Keratinocyte (primary cell): ENCODE data around the gene CTAG1A.
"Not testable (repeated sequence)": the region's sequence is repeated elsewhere in the genome, so short reads cannot be mapped to it uniquely, and the experiment has no call there.

Experiments used
- CTCF ChIP-seq, 3 experiments: IDR thresholded peaks in 1 of 3; conservative IDR thresholded peaks in 1 of 3; optimal IDR thresholded peaks in 1 of 3; 2 replicates in 2 of 3; 3 replicates in 1 of 3; pipeline versions ENCODE3 to v1.5.1; 2011; ENCODE audit warnings: low read length in 3 of 3, mild to moderate bottlenecking in 3 of 3, moderate library complexity in 2 of 3, control low read depth in 1 of 3, inconsistent platforms in 1 of 3; ENCODE audit not compliant: insufficient read depth in 2 of 3; ENCODE audit errors: extremely low read depth in 1 of 3
- EZH2 ChIP-seq: IDR thresholded peaks from one replicate; pipeline ENCODE4 v1.6.1; 2012; ENCODE audit warnings: inconsistent platforms, mild to moderate bottlenecking, low read length, moderate library complexity

- TF ChIP-seq CTCF (optimal IDR thresholded peaks at IDR 0.05 in 1 of 3, IDR thresholded peaks at IDR 0.05 in 1 of 3, conservative IDR thresholded peaks at IDR 0.05 in 1 of 3; ENCODE audit: extremely low read depth in 1 of 3, insufficient read depth in 2 of 3, low read length in 3 of 3); EZH2: not testable (repeated sequence)
These were observed 22.6 kb upstream of the CTAG1A start for GRCh38 chrX:154562295-154562694.
